OCI-LY7 (cell line): Measurements from ENCODE around the gene TMEM140.

Experiments
- EZH2phosphoT487 ChIP-seq: fragments of 200-600 bp; sonication (generic); IDR thresholded peaks from 2 replicates; pipeline ENCODE4 v1.6.1; 2018; ENCODE audit warnings: low read depth, borderline replicate concordance, mild to moderate bottlenecking, mixed run types, antibody characterized with exemption, low read length, moderate library complexity, mixed read lengths
- TF ChIP-seq, protein P1 (sequence below): fragments of 200-600 bp; sonication (generic); conservative IDR thresholded peaks from 2 replicates; pipeline ENCODE4 v1.5.1; 2014; ENCODE audit warnings: mild to moderate bottlenecking, antibody characterized with exemption, low read length, moderate library complexity, mixed read lengths

DNA sequence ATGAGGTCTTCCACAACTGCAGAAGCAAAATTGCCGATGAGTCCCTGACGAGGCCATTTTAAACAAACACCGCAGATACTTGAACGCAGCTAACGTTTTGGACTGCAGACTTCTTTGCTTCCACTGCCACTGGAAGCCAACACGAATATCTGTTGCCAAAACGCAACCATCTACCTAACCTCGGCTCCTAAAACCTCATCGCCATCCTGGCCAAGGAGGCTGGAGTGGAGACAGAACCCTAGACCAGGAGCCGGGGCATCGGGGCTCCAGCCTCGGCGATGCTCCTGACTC is 63.0 kb downstream of the TMEM140 start:
- TF ChIP-seq, protein P1, sequence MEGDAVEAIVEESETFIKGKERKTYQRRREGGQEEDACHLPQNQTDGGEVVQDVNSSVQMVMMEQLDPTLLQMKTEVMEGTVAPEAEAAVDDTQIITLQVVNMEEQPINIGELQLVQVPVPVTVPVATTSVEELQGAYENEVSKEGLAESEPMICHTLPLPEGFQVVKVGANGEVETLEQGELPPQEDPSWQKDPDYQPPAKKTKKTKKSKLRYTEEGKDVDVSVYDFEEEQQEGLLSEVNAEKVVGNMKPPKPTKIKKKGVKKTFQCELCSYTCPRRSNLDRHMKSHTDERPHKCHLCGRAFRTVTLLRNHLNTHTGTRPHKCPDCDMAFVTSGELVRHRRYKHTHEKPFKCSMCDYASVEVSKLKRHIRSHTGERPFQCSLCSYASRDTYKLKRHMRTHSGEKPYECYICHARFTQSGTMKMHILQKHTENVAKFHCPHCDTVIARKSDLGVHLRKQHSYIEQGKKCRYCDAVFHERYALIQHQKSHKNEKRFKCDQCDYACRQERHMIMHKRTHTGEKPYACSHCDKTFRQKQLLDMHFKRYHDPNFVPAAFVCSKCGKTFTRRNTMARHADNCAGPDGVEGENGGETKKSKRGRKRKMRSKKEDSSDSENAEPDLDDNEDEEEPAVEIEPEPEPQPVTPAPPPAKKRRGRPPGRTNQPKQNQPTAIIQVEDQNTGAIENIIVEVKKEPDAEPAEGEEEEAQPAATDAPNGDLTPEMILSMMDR, result no peak
- no peak for TF ChIP-seq EZH2phosphoT487
